K562 (cell line): ENCODE measurements around the gene IGFBP7. TPM values are rescaled to one million over a fixed set of nuclear protein-coding genes. Genes with fewer than 3 reads are reported as not detected.

Experiments used
- ATAC-seq: fragments of 200-7000 bp; cut with Tn5 transposase; 3 replicates; pipeline ENCODE4 v1.9.1; 2020; ENCODE audit warnings: moderate library complexity
- BruUV-seq: library from RNA; stranded (reverse); fragments of 400-500 nt; replicated peaks from 2 replicates; lab custom pipeline; 2021; lab: Mats Ljungman, UMichigan
- CTCF ChIA-PET: fragments of 300-600 bp; formaldehyde crosslinking; extraction: SDS; loops from one replicate; lab custom pipeline; 2021; ENCODE audit warnings: low intra/inter-chr PET ratio; lab: Yijun Ruan, JAX
- POLR2A ChIA-PET: fragments of 300-600, 350-650 bp; sonication (Branson Sonifier 250); formaldehyde crosslinking; extraction: SDS; loops from one replicate; lab custom pipeline; 2021; ENCODE audit warnings: antibody characterized with exemption, inconsistent platforms; lab: Yijun Ruan, JAX
- DNase-seq, 4 experiments: peaks; one replicate each; pipeline versions ENCODE4 v3.0.0 to v3.0.0-alpha.2; 2011 to 2018; ENCODE audit warnings: low spot score in 3 of 4, mixed read lengths in 3 of 4; ENCODE audit errors: extremely low read depth in 1 of 4
- FAIRE-seq: peaks from 2 replicates; lab custom pipeline; 2011; peaks lifted over from hg19 to GRCh38; lab: Jason Lieb, UNC
- H2AFZ ChIP-seq: 2 replicates; pipeline ENCODE4 v1.6.0; 2011; ENCODE audit warnings: low read depth, low read length, control low read depth, inconsistent platforms
- H3K27ac ChIP-seq: fragments of 200-600 bp; 3 replicates; pipeline ENCODE4 v1.8.0; 2011; ENCODE audit warnings: low read depth, mild to moderate bottlenecking, control low read depth, inconsistent platforms, low read length, moderate library complexity, mixed read lengths; ENCODE audit errors: extremely low read depth
- H3K27me3 ChIP-seq, 2 experiments: fragments of 300-600 bp in 1 of 2; 2 replicates in 1 of 2; 3 replicates in 1 of 2; pipeline versions ENCODE4 v1.6.0 to v1.8.0; 2011; ENCODE audit warnings: inconsistent platforms in 2 of 2, low read length in 2 of 2, mild to moderate bottlenecking in 1 of 2, mixed read lengths in 1 of 2, moderate library complexity in 1 of 2; ENCODE audit not compliant: control insufficient read depth in 2 of 2, insufficient read depth in 2 of 2
- H3K36me3 ChIP-seq: fragments of 300-600 bp; 3 replicates; pipeline ENCODE4 v1.8.0; 2011; ENCODE audit warnings: mild to moderate bottlenecking, low read length, inconsistent platforms; ENCODE audit not compliant: control insufficient read depth, insufficient read depth
- H3K4me1 ChIP-seq, 2 experiments: fragments of 200-600 bp in 1 of 2; replicated peaks in 1 of 2; 2 replicates in 1 of 2; 3 replicates in 1 of 2; pipeline versions ENCODE4 v1.5.1 to v1.8.0; 2011; ENCODE audit warnings: inconsistent platforms in 2 of 2, low read length in 2 of 2, mild to moderate bottlenecking in 1 of 2, mixed read lengths in 1 of 2, moderate library complexity in 1 of 2; ENCODE audit not compliant: control insufficient read depth in 2 of 2, insufficient read depth in 2 of 2
- H3K4me2 ChIP-seq: 2 replicates; pipeline ENCODE4 v1.6.1; 2011; ENCODE audit warnings: low read length, control low read depth, inconsistent platforms, mixed read lengths; ENCODE audit not compliant: insufficient read depth
- H3K4me3 ChIP-seq: fragments of 200-600 bp; sonication (generic), shearing (Covaris generic); 2 replicates; pipeline ENCODE4 v1.5.1; 2016; ENCODE audit warnings: control low read depth, inconsistent platforms
- H3K79me2 ChIP-seq: fragments of 200-600 bp; 3 replicates; pipeline ENCODE4 v1.8.0; 2011; ENCODE audit warnings: low read length, inconsistent platforms; ENCODE audit not compliant: control insufficient read depth, insufficient read depth
- H3K9ac ChIP-seq, 2 experiments: 2 replicates each; pipeline versions ENCODE4 v1.6.0 to v1.6.1; 2011; ENCODE audit warnings: low read depth in 2 of 2, low read length in 2 of 2, control low read depth in 1 of 2, inconsistent platforms in 1 of 2, mild to moderate bottlenecking in 1 of 2, mixed read lengths in 1 of 2; ENCODE audit not compliant: insufficient read depth in 1 of 2
- H3K9me1 ChIP-seq: one replicate; pipeline ENCODE4 v1.6.0; 2011; ENCODE audit warnings: inconsistent platforms, mild to moderate bottlenecking, low read length, moderate library complexity; ENCODE audit not compliant: control insufficient read depth, insufficient read depth
- H3K9me3 ChIP-seq: replicated peaks from 2 replicates; pipeline ENCODE4 v1.5.1; 2011; ENCODE audit warnings: low read depth, low read length, inconsistent platforms; ENCODE audit not compliant: control insufficient read depth, insufficient read depth
- H4K20me1 ChIP-seq: replicated peaks from 2 replicates; pipeline ENCODE4 v1.6.1; 2011; ENCODE audit warnings: low read length, inconsistent platforms, mixed read lengths; ENCODE audit not compliant: control insufficient read depth, insufficient read depth
- ATF3 ChIP-seq, 2 experiments: fragments of 450-650 bp in 1 of 2; sonication (generic) in 1 of 2; formaldehyde crosslinking in 1 of 2; IDR thresholded peaks in 1 of 2; conservative IDR thresholded peaks in 1 of 2; 2 replicates each; pipeline versions ENCODE4 v1.6.1 to v1.8.1; 2016 to 2023; ENCODE audit warnings: mild to moderate bottlenecking in 2 of 2, moderate library complexity in 2 of 2, inconsistent platforms in 1 of 2, missing genetic modification reagents in 1 of 2
- MCM7 ChIP-seq, 2 experiments: fragments of 450-650 bp; IDR thresholded peaks; 2 replicates each; pipeline ENCODE4 v1.6.1; 2016 to 2018
- MYBL2 ChIP-seq, 2 experiments: fragments of 450-650 bp in 1 of 2; sonication (generic) in 1 of 2; formaldehyde crosslinking in 1 of 2; IDR thresholded peaks; 2 replicates each; pipeline versions ENCODE4 v1.6.1 to v1.8.1; 2017 to 2022; ENCODE audit warnings: borderline replicate concordance in 1 of 2, inconsistent platforms in 1 of 2, low read depth in 1 of 2, mild to moderate bottlenecking in 1 of 2, missing genetic modification reagents in 1 of 2, moderate library complexity in 1 of 2
- YBX1 ChIP-seq: fragments of 450-650 bp; IDR thresholded peaks from 2 replicates; pipeline ENCODE4 v1.7.1; 2016; ENCODE audit warnings: mild to moderate bottlenecking
- ZNF140 ChIP-seq: fragments of 250-450 bp; sonication (Bioruptor Pico); IDR thresholded peaks from 2 replicates; pipeline ENCODE4 v1.8.0; 2021; ENCODE audit warnings: moderate library complexity, mild to moderate bottlenecking, inconsistent platforms
- WGBS: fragments of 100-300 bp; shearing (Covaris generic); methylation state at CpG from one replicate; pipeline ENCODE4 v1.1.6; 2016; ENCODE audit warnings: low coverage, mixed read lengths; ENCODE audit not compliant: insufficient coverage; ENCODE audit errors: missing lambda C conversion rate; 5-methylcytosine and 5-hydroxymethylcytosine counted together
- in situ Hi-C: fragments of 300-500 bp; cut with MboI; formaldehyde crosslinking; loops from 4 replicates; pipeline ENCODE4 v1.15.0; 2018; ENCODE audit warnings: inconsistent platforms, mixed read lengths
- intact Hi-C: fragments of 100-400 bp; cut with micrococcal nuclease; formaldehyde crosslinking; loops from 2 replicates; pipeline ENCODE4 v1.14.2; 2022
- polyA plus RNA-seq, 8 experiments: library from polyadenylated mRNA; depleted of rRNA in 4 of 8; stranded (reverse) in 5 of 8; unstranded in 3 of 8; fragments of >200 nt; fragmentation: Nextera tagmentation in 2 of 8; fragmentation: Illumina TruSeq in 1 of 8; extraction: Ambion mirVana in 2 of 8; extraction: Trizol in 1 of 8; gene quantifications; 2 replicates each; pipeline versions ENCODE4 v1.2.1 to v1.2.3, GENCODE V29; 2011 to 2014; ENCODE audit warnings: inconsistent platforms in 1 of 8, missing spikeins in 1 of 8
- total RNA-seq, 7 experiments: library from RNA; depleted of rRNA in 6 of 7; stranded (reverse); fragments of >200 nt in 6 of 7; fragmentation: Illumina TruSeq in 2 of 7; extraction: Trizol in 2 of 7; gene quantifications; 2 replicates each; pipeline versions ENCODE4 v1.2.1 to v1.2.3, GENCODE V29; 2011 to 2021; ENCODE audit warnings: low replicate concordance in 1 of 7
- TF ChIP-seq, protein P1 (sequence below): fragments of 450-650 bp; IDR thresholded peaks from 2 replicates; pipeline ENCODE4 v1.7.0; 2016; ENCODE audit warnings: borderline replicate concordance

Gene IGFBP7
- total and polyA plus RNA-seq, 9 of the 15 experiments (the other 6 are each of a cell fraction or from before 2014, with no cell fraction given), result 0.27 to 0.49 (median 0.29) TPM; not detected in 6

GRCh38 chr4:57156242-57156990 is 46.2 kb upstream of the IGFBP7 start:
- Histone ChIP-seq H3K27me3 (0 out of 5 replicates have a peak, but pooled peaks cover 0 to 3% of the 10 kb centered on the region in 2 experiments), H3K27ac (no peak overlapping the region), H3K4me1 (no peaks in the 10 kb centered on the region), H3K4me3 (no peak overlapping the region), H3K9ac (no peak overlapping the region), H3K36me3 (no peaks in the 10 kb centered on the region), H4K20me1 (no peaks in the 10 kb centered on the region), H2AFZ (no peak overlapping the region), H3K9me1 (no peaks in the 10 kb centered on the region), H3K4me2 (no peak overlapping the region), H3K9me3 (no peaks in the 10 kb centered on the region), H3K79me2 (no peaks in the 10 kb centered on the region)
- no TSS peak for BruUV-seq
- 1% methylated on average over 7 of the region's 7 CpGs for WGBS
- TF ChIP-seq MYBL2 (IDR thresholded peaks at IDR 0.05; ENCODE audit: low read depth) (no peak), MYBL2 (CRISPR knock-in tag; IDR thresholded peaks at IDR 0.05; ENCODE audit: borderline replicate concordance) (no peak), YBX1 (no peak), ZNF140 (CRISPR knock-in tag) (no peak), MCM7 (IDR thresholded peaks at IDR 0.05) (no peak), ATF3 (IDR thresholded peaks at IDR 0.05) (no peak), ATF3 (CRISPR knock-in tag; conservative IDR thresholded peaks at IDR 0.05) (no peak)
- TF ChIP-seq, protein P1, sequence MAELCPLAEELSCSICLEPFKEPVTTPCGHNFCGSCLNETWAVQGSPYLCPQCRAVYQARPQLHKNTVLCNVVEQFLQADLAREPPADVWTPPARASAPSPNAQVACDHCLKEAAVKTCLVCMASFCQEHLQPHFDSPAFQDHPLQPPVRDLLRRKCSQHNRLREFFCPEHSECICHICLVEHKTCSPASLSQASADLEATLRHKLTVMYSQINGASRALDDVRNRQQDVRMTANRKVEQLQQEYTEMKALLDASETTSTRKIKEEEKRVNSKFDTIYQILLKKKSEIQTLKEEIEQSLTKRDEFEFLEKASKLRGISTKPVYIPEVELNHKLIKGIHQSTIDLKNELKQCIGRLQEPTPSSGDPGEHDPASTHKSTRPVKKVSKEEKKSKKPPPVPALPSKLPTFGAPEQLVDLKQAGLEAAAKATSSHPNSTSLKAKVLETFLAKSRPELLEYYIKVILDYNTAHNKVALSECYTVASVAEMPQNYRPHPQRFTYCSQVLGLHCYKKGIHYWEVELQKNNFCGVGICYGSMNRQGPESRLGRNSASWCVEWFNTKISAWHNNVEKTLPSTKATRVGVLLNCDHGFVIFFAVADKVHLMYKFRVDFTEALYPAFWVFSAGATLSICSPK, result no peak
- in situ Hi-C loops (no loop called here), intact Hi-C loops (no loop called here)
- ATAC-seq (no peak), DNase-seq (no peak), FAIRE-seq (no peak)
- ChIA-PET CTCF (no interaction called here), POLR2A (interaction anchor here (0.7 to 1.4 kb wide), 2 partner anchors 11 to 34 kb away, joined by 3 to 4 read pairs; no protein-coding TSS in a partner anchor)
